CD4-positive, alpha-beta T cell treated with Interleukin-4 for 4 hours (primary cell): Measurements from ENCODE around the gene TRIM64.
"Not testable (repeated sequence)": the region's sequence is repeated elsewhere in the genome, so short reads cannot be mapped to it uniquely, and the experiment has no call there.

Source experiments
- DNase-seq: peaks from one replicate; pipeline ENCODE4 v3.0.0-alpha.2; 2020

The TRIM64 gene, protein sequence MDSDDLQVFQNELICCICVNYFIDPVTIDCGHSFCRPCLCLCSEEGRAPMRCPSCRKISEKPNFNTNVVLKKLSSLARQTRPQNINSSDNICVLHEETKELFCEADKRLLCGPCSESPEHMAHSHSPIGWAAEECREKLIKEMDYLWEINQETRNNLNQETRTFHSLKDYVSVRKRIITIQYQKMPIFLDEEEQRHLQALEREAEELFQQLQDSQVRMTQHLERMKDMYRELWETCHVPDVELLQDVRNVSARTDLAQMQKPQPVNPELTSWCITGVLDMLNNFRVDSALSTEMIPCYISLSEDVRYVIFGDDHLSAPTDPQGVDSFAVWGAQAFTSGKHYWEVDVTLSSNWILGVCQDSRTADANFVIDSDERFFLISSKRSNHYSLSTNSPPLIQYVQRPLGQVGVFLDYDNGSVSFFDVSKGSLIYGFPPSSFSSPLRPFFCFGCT

GRCh38 chr11:89965737-89966136 lies at the start of gene TRIM64:
TRIM64 (plus strand) TSS chr11:89966037; CDS start chr11:89968504, 2,467 bp downstream.
- not testable (repeated sequence) for DNase-seq

GRCh38 chr11:89922195-89922660 lies 43.6 kb upstream of the TRIM64 start, which contains the start of gene TRIM49D1:
TRIM49D1 (minus strand) TSS chr11:89922245; CDS start chr11:89917710, 4,535 bp downstream.
- no peak for DNase-seq

DNA sequence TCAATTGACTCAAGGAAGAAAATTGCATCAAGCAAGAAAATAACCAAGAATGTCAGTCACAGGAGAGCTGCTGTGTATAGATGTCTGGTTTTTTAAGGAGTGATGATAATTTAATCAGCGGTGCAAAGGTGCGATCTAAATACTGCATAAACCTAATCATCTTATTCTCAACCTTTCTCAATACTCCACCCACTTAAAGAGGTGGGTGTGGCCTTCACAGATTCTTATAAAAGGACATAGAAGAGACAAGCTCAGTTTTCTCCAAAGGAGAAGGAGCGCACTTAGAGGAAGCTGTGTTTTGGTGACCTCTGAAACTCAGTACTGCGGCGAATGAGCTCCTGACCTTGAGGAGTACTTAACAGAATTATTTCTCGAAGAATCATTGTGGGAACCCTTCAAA lies 42.1 kb upstream of the TRIM64 start, which contains the start of gene TRIM49D2:
TSS of gene TRIM49D2 (plus strand) at position 301 of the 400 bp plus-strand sequence. CDS start 2,698 bp downstream, outside the sequence.
- DNase-seq = not testable (repeated sequence)

DNA sequence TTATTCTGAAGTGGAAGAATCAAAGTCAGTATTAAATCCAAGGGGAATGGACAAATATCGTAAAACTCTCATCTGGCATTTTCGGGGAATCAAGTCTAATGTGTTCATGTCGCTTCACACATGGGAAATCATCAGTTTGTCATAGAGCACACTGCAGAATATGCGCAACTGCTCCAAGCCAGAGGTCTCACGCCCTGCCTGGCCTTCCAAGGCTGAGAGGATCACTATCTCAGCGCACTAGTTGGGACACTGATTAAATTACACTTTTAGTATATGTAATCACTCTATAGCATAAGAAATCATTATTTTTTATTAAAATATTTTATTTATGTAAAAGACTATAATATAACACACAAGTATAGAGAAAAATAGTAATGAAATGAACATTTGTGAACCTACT lies 5.0 kb upstream of the TRIM64 start:
- DNase-seq = not testable (repeated sequence)
